LNCAP (cell line): ENCODE results near the gene NPIPB2.

Experiments used
- CTCF ChIP-seq: fragments of 450-650 bp; IDR thresholded peaks from 2 replicates; pipeline ENCODE4 v1.5.1; 2017; ENCODE audit warnings: mild to moderate bottlenecking

Gene NPIPB2

GRCh38 chr16:11978080-11978479 lies 36.2 kb upstream of the NPIPB2 start:
- TF ChIP-seq CTCF: no peak

- no peak for TF ChIP-seq CTCF
Observed at GRCh38 chr16:11977376-11978041, 35.7 kb upstream of the NPIPB2 start.

GRCh38 chr16:11976850-11977375 lies 35.1 kb upstream of the NPIPB2 start:
- TF ChIP-seq CTCF: no peak

GRCh38 chr16:11973070-11973469 lies 31.2 kb upstream of the NPIPB2 start:
- TF ChIP-seq CTCF: no peak

- TF ChIP-seq CTCF: 0 out of 2 replicates have a peak, but pooled peaks have one; percentile 23
Observed at GRCh38 chr16:11972128-11972527, 30.3 kb upstream of the NPIPB2 start.

- no peak for TF ChIP-seq CTCF
Observed at GRCh38 chr16:11968577-11968976, 26.7 kb upstream of the NPIPB2 start.

- TF ChIP-seq CTCF: no peak
Observed at GRCh38 chr16:11967195-11967911, 25.5 kb upstream of the NPIPB2 start.
